GM19240 (cell line): ENCODE results near the gene ABHD5.
"Not testable (repeated sequence)": the region's sequence is repeated elsewhere in the genome, so short reads cannot be mapped to it uniquely, and the experiment has no call there.

ENCODE experiments used
- DNase-seq: peaks from one replicate; pipeline ENCODE4 v3.0.0; 2011; ENCODE audit warnings: low spot score; ENCODE audit not compliant: insufficient read length

ABHD5 gene

DNA sequence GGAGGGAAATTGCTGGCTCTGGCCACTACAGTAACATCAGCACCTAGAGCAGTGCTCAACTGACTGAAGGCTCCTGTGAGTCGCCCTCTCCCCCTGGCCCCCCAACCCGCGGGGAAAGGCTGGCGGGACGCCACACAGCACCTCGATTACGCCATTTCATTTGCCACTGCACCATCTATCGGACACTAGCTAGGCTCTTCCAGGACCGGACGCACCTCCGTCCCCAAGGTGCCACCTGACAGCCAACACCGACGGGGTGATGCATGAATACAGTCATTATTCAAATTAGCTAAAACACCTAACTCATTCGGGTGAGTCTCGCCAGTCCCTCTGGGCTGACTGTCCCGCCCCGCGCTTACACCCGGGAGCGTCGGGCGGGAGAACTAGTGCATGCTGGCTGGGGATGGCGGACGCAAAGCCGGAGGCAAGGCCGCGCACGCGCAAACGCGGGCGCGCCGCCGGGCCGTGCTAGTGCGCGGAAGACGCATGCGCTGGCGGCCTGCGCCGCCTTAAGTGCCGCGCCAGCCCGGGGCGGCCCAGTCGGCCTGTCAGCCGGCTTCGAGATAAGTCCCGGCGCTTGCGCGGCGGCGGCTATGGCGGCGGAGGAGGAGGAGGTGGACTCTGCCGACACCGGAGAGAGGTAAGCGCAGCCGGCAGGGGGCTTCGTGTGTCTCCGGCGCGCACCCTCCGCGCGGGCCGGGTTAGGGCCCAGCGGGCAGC is at the start of gene ABHD5:
TSS of gene ABHD5 (plus strand) at position 539 of the 720 bp plus-strand sequence. CDS start at position 594, 55 bp downstream.
- DNase-seq: peak; percentile 73

DNA sequence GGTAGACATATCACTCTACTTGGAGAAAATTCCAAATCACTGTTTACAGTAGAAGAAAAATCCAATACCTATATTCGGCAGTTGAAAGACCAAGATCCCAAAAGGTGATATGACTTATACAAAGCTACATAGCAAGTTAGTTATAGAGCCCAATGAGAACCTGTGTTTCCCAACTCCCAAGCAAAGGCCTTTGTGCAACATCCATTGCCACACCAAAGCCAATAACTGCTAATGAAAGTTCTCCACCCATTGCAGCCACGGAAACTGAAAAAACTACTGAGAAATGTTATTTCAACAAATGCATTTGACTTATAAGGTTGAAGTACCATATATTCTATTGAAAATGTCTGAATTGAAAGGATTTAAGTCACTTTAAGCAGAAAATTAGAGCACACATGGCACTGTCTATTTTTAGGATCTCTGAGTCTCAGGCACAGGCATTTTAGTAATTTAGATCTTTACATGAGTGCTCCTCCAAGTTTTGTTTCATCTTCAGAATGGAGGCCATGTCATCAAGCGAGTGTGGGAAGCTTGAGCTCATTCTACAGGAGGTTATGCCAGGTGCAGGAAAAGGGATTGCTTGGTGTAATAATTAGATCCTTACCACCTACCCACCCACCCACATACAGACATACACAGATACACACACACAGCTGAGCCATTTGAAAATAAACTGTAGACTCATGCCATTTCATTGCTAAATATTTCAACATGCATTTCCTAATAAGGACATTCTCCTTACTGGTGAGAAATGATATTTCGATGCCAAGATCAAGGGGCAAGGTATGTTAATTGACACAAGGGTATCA is 49.2 kb upstream of the ABHD5 start:
- no peak for DNase-seq

DNA sequence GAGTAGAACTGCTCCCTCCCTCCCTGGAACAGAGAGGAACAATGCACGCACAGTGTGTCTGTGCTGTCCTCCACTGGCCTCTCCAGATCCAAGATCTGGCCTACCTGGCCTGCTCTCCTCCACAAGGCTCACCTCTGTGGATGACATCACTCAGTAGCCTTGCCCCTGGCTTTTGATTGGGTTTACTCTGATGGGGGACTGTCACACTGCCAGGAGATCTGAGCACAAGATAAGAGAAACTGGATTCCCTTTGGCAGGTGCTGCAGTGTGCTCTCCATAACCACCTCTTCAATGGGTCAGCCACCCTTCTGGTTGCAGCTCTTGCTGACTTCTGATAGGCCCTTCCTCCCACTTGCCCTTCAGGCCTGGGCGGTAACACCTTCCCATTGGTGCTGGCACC is 46.3 kb upstream of the ABHD5 start:
- no peak for DNase-seq

DNA sequence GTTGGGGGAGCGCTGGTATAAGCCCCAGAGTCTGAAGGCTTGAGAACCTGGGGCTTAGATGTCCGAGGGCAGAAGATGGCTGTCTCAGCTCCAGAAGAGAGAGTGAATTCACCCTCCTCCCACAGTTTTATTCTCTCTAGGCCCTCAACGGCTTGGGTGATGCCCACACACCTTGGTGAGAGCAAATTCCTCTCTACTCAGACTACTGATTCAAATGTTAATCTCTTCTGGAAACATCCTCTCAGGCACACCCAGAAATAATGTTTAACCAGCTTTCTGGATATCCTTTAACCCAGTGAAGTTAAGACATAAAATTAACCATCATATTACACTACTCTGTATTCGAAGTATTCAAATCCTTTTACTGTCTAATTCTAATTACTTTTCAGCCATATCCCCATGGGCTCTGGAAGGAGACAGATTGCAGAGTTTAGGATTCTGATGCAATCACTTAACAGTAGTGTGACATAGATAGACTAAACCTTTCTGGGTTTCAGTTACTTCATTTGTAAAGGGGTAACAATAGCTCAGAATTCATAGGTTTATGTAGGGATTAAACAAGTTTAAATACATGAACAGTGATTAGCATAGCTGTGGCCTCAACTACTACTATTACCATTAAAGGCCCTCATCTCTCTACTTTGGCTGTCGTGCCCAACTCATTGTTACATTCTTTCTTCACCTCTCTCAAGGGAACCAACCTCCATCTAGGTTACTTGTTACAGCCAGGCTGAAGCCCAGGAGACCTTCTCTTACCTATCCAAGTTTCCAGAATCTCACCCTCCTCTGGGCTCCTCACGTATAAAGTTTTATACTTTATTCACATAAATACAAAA is 43.2 kb upstream of the ABHD5 start:
- DNase-seq: no peak

DNA sequence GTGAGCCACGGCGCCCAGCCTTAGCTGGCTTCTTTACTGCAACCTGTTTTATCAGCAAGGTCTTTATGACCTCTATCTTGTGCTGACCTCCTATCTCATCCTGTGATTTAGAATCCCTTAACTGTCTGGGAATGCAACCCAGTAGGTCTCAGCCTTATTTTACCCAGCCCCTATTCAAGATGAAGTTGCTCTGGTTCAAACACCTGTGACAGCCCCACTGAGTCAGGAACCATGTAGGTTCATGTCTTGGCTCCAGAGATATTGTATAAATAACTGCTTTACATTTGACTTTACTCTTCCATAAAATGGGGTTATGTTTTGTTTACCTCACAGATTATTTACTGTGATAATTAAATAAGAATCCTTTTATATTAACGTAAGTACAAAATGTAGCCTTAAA is 41.8 kb upstream of the ABHD5 start:
- no peak for DNase-seq

DNA sequence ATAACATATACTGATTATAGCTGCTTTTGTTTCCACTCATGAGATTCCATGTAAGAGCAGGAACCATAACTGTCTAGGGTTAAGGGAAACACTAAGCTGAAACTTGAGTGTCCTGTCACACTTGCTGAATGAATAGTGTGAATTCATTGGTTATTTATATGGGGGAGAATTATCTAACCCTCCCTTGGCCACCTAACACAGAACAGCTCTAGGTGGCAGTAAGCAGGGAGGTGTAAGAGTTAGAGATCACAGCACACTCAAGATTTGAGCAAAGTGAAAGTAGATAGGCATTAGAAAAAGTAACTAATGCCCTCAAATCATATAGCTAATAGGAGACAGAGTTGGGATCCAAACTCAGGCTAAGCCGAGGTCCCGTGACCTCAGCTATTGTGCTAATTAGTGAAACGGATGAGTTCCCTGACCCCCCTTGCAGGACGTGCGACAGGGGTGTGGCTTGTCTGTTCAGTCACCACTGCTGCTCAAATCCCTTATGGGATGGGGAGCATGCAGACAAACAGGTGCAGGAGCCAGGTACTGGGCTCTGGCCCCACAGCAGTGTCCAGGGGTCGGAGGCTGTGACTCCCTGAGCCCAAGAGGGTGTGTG is 41.3 kb upstream of the ABHD5 start:
- DNase-seq: no peak

DNA sequence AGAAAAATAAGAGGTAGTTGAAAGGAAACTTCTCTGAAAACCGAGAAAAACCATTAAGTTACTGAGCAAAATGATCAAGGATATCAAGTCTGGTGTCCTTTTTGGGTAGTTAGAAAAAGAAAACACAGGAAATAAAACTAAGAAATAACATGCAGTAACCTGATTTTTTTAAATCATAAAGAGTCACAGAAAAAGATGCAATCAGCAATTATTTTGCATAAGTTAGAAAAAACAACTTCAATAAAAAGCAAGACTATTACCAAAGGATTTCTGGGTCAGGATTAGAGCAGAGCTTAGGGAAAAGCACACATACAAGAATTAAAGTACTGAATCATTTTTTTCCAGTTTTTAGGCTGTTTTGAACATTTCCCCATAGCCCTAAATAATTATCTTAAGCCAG is 40.4 kb upstream of the ABHD5 start:
- no peak for DNase-seq

DNA sequence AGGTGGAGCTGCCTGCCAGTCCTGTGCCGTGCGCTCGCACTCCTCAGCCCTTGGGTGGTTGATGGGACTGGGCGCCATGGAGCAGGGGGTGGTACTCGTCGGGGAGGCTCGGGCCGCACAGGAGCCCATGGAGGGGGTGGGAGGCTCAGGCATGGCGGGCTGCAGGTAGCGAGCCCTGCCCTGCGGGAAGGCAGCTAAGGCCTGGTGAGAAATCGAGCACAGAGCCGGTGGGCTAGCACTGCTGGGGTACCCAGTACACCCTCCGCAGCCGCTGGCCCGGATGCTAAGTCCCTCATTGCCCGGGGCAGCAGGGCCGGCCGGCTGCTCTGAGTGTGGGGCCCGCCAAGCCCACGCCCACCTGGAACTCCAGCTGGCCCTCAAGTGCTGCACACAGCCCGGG is 34.3 kb upstream of the ABHD5 start:
- DNase-seq: not testable (repeated sequence)

DNA sequence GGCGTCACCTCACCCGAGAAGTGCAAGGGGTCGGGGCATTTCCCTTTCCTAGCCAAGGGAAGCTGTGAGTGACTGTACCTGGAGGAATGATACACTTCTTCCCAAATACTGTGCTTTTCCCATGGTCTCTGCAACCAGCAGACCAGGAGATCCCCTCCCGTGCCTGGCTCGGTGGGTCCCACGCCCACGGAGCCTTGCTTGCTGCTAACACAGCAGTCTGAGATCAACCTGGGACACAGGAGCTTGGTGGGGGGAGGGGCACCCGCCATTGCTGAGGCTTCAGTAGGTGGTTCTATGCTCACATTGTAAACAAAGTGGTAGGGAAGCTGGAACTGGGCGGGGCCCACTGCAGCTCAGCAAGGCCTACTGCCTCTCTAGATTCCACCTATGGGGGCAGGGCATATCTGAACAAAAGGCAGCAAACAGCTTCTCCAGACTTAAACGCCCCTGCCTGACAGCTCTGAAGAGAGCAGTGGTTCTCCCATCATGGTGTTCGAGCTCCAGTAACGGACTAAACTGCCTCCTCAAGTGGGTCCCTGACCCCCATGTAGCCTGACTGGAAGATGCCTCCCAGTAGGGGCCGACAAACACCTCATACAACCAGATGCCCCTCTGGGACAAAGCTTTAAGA is 31.4 kb upstream of the ABHD5 start:
- DNase-seq: no peak

DNA sequence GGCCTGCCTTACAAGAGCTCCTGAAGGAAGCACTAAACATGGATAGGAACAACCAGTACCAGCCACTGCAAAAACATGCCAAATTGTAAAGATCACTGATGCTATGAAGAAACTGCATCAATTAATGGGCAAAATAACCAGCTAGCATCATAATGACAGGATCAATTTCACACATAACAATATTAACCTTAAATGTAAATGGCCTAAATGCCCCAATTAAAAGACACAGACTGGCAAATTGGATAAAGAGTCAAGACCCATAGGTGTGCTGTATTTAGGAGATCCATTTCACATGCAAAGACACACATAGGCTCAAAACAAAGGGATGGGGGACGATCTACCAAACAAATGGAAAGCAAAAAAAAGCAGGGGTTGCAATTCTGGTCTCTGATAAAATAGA is 29.4 kb upstream of the ABHD5 start:
- DNase-seq: not testable (repeated sequence)

DNA sequence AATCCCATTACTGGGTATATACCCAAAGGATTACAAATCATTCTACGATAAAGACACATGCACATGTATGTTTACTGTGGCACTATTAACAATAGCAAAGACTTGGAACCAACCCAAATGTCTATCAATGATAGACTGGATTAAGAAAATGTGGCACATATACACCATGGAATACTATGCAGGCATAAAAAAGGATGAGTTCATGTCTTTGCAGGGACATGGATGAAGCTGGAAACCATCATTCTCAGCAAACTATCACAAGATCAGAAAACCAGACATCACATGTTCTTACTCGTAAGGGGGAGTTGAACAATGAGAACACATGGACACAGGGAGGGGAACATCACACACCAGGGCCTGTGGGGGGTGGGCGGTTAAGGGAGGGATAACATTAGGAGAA is 25.7 kb upstream of the ABHD5 start:
- DNase-seq: not testable (repeated sequence)

DNA sequence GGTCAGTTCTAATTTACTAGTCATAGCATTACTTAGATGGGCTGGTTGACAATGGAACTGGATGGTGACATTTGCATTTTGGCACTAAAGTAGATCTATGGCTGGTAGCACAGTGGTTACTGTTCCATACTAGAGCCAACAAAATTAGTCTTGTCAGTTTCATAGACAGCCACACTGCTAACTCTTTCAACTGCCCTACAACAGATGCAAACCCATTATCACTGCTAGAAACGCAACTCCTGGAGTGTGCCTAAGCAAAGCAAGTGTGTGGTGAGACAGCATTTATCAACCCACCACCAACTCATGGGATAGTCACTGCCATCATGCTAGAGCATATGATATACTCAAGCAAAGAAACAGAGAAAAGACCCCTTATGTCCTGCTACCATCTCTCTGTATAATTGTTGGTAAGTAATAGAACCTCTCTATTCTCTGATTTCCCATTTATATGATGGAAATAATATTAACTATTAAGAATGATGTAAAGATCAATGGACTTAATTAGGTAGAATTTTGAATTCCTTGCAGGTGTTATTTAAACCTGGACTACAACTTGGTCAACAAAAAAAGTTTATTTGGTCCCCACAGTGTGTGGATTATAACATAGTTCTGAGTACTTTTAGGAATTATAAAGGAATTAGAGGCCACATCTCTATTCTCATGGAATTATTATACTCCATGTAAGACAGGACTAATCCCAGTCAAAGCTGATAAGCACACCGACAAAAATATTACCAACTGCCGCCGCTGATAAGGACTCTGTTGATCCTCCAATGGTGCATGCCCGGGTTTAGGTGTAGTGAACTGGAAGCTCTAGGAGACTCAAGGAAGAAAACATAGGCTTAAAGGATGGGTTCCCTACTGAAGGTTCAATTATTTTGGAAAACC is 19.9 kb upstream of the ABHD5 start:
- no peak for DNase-seq

DNA sequence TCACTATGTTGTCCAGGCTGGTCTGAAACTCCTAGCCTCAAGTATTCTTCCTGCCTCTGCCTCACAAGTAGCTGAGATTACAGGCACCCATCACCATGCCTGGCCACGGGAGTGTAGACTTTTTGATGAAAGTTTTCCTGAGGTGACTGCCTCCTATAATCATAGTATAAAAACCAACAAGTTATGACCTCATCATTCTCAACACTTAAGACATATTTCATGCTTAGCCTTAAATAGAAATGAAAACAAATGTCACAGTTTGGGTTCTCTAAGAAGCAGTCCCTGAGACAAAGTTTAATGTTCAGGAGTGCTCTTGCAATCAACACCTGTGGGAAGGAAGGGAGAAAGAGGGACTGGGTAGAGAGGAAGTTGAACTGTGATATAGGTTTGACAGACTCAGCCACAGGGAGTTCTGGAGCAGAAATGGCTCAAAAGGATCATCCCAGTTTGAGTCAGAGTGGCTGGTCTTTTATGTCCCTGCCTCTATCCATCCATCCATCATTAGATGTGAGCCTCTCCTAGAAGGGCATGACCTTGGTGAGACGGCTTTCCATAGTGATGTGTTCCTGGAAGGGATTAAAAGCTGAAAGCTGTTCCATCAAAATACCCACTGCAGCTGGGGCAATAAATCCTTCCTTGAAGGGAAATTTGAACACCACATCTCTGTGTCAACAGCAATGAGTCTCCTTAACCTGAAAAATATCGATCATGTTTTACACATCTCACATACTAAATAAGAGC is 16.2 kb upstream of the ABHD5 start:
- no peak for DNase-seq

DNA sequence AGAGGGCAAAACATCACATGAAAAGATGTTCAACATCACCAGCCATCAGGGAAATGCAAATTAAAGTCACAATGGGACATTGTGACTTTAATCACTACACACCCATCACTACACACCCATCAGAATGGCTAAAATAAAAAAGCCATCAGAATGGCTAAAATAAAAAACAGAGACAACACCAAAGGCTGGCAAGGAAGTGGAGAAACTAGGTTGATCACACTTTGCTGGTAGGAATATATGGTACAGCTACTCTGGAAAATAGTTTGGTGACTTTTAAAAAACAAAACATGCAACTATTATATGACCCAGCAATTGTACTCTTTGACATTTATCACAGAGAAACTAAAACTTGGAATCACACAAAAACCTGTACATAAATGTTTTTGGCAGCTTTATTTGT is 15.1 kb upstream of the ABHD5 start:
- no peak for DNase-seq

DNA sequence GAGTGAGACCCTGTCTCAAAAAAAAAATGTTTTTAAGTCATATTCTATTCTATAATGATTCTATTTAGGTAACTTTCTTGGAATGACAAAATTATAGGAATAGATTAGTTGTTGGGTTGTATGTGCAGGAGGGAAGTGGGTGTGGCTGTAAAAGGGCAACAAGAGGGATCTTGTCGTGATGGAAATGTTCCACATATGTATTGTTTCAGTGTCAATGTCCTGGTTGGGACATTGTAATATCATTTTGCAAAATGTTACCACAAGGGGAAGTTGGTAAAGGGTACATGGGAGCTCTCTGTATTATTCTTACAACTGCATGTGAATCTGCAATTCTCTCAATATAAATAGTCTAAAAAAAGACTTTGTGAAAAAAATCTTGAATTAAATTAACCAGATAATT is 14.3 kb upstream of the ABHD5 start:
- DNase-seq: no peak

DNA sequence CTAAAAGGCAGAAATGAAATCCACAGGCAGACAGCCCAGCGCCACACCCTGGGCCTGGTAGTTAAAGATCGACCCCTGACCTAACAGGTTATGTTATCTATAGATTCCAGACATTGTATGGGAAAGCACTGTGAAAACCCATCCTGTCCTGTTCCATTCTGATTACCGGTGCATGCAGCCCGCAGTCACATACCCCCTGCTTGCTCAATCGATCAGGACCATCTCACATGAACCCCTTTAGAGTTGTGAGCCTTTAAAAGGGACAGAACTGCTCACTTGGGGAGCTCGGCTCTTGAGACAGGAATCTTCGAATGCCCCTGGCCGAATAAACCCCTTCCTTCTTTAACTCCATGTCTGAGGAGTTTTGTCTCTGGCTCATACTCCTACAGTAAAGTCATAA is 12.4 kb upstream of the ABHD5 start:
- not testable (repeated sequence) for DNase-seq

DNA sequence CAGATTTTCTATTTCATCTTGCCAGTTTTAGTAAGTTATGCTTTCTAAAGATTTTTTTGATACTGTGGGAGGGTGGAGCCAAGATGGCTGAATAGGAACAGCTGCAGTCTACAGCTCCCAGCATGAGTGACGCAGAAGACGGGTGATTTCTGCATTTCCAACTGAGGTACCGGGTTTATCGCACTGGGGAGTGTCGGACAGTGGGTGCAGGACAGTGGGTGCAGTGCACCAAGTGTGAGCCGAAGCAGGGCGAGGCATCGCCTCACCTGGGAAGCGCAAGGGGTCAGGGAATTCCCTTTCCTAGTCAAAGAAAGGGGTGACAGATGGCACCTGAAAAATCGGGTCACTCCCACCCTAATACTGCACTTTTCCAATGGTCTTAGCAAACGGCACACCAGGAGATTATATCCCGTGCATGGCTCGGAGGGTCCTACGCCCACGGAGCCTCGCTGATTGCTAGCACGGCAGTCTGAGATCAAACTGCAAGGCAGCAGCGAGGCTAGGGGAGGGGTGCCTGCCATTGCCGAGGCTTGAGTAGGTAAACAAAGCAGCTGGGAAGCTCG is 11.8 kb upstream of the ABHD5 start:
- not testable (repeated sequence) for DNase-seq

DNA sequence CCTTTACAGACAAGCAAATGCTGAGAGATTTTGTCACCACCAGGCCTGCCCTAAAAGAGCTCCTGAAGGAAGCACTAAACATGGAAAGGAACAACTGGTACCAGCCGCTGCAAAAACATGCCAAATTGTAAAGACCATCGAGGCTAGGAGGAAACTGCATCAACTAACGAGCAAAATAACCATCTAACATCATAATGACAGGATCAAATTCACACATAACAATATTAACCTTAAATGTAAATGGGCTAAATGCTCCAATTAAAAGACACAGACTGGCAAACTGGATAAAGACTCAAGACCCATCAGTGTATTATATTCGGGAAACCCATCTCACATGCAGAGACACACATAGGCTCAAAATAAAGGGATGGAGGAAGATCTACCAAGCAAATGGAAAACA is 9.9 kb upstream of the ABHD5 start:
- DNase-seq: not testable (repeated sequence)

DNA sequence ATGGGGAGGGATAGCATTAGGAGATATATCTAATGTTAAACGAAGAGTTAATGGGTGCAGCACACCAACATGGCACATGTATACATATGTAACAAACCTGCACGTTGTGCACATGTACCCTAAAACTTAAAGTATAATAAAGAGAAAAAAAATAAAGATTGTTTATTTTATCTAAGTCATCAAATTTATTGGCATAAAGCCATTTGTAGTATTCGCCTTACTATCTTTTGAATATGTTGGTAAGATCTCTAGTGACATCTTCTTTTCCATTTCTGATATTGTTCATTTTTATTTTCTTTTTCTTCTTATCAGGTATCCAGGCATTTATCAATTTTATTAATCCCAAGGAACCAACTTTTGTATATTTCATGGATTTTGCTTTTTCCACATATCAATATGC is 5.8 kb upstream of the ABHD5 start:
- no peak for DNase-seq
